Hepatocyte (in vitro differentiated cells): ENCODE data around the gene OSBPL2. TPM values are rescaled to one million over a fixed set of nuclear protein-coding genes. Genes with fewer than 3 reads are reported as not detected.

Experiments used
- DNase-seq: peaks from one replicate; pipeline ENCODE4 v3.0.0-alpha.2; 2016; ENCODE audit warnings: low spot score
- H2AFZ ChIP-seq: fragments of 200-600 bp; sonication (generic); 2 replicates; pipeline ENCODE4 v1.6.0; 2016; ENCODE audit warnings: antibody characterized with exemption, mild to moderate bottlenecking
- H3K27ac ChIP-seq: fragments of 200-600 bp; sonication (generic); 2 replicates; pipeline ENCODE4 v1.5.1; 2016; ENCODE audit warnings: mild to moderate bottlenecking
- H3K27me3 ChIP-seq: fragments of 200-600 bp; sonication (generic); 2 replicates; pipeline ENCODE4 v1.6.1; 2016
- H3K36me3 ChIP-seq: fragments of 200-600 bp; sonication (generic); replicated peaks from 2 replicates; pipeline ENCODE4 v1.5.1; 2016; ENCODE audit warnings: low read depth; ENCODE audit not compliant: insufficient read depth
- H3K4me1 ChIP-seq: fragments of 200-600 bp; sonication (generic); 2 replicates; pipeline ENCODE4 v1.5.1; 2016; ENCODE audit warnings: mild to moderate bottlenecking, moderate library complexity; ENCODE audit not compliant: insufficient read depth
- H3K4me2 ChIP-seq: fragments of 200-600 bp; sonication (generic); 2 replicates; pipeline ENCODE4 v1.6.0; 2016
- H3K4me3 ChIP-seq: fragments of 200-600 bp; sonication (generic); 2 replicates; pipeline ENCODE4 v1.5.1; 2016; ENCODE audit warnings: mild to moderate bottlenecking
- H3K79me2 ChIP-seq: fragments of 200-600 bp; sonication (generic); 2 replicates; pipeline ENCODE4 v1.6.0; 2017; ENCODE audit warnings: mild to moderate bottlenecking
- H3K9me2 ChIP-seq: fragments of 200-600 bp; sonication (generic); replicated peaks from 2 replicates; pipeline ENCODE4 v1.6.0; 2017; ENCODE audit warnings: mild to moderate bottlenecking; ENCODE audit not compliant: insufficient read depth
- H3K9me3 ChIP-seq: fragments of 200-600 bp; sonication (generic); 2 replicates; pipeline ENCODE4 v1.5.1; 2016; ENCODE audit warnings: low read depth, mild to moderate bottlenecking
- H4K20me1 ChIP-seq: fragments of 200-600 bp; sonication (generic); 2 replicates; pipeline ENCODE4 v1.6.0; 2016; ENCODE audit warnings: mild to moderate bottlenecking; ENCODE audit not compliant: insufficient read depth, poor library complexity, severe bottlenecking
- EZH2 ChIP-seq: fragments of 200-600 bp; sonication (generic); IDR thresholded peaks from 2 replicates; pipeline ENCODE4 v1.6.1; 2016; ENCODE audit warnings: antibody characterized with exemption, mild to moderate bottlenecking, borderline replicate concordance
- EZH2phosphoT487 ChIP-seq: fragments of 200-600 bp; sonication (generic); IDR thresholded peaks from one replicate; pipeline ENCODE4 v1.6.1; 2018; ENCODE audit warnings: antibody characterized with exemption, mild to moderate bottlenecking, low read depth, moderate library complexity; ENCODE audit not compliant: unreplicated experiment, severe bottlenecking
- WGBS: methylation state at CpG from one replicate; pipeline ENCODE4 v1.1.6; 2016; ENCODE audit warnings: low lambda C conversion rate; ENCODE audit errors: missing lambda C conversion rate; 5-methylcytosine and 5-hydroxymethylcytosine counted together
- polyA plus RNA-seq: library from polyadenylated mRNA; unstranded; fragments of >200 nt; fragmentation: Nextera tagmentation; extraction: Ambion mirVana; gene quantifications from 2 replicates; pipeline ENCODE4 v1.2.1, GENCODE V29; 2016
- total RNA-seq: library from RNA; depleted of rRNA; stranded (reverse); fragments of >200 nt; gene quantifications from 2 replicates; pipeline ENCODE4 v1.2.3, GENCODE V29; 2014
- TF ChIP-seq, protein P1 (sequence below): fragments of 200-600 bp; sonication (generic); IDR thresholded peaks from 2 replicates; pipeline ENCODE4 v1.5.1; 2016; ENCODE audit warnings: antibody characterized with exemption, mild to moderate bottlenecking; ENCODE audit not compliant: poor library complexity

Gene OSBPL2
- total and polyA plus RNA-seq, 2 experiments from 2014 or later = 40.5 to 45.9 TPM

GRCh38 chr20:62292108-62292507 lies 53.8 kb downstream of the OSBPL2 start:
- H3K9me3 ChIP-seq = no peaks in the 10 kb centered on the region
- TF ChIP-seq, protein P1, sequence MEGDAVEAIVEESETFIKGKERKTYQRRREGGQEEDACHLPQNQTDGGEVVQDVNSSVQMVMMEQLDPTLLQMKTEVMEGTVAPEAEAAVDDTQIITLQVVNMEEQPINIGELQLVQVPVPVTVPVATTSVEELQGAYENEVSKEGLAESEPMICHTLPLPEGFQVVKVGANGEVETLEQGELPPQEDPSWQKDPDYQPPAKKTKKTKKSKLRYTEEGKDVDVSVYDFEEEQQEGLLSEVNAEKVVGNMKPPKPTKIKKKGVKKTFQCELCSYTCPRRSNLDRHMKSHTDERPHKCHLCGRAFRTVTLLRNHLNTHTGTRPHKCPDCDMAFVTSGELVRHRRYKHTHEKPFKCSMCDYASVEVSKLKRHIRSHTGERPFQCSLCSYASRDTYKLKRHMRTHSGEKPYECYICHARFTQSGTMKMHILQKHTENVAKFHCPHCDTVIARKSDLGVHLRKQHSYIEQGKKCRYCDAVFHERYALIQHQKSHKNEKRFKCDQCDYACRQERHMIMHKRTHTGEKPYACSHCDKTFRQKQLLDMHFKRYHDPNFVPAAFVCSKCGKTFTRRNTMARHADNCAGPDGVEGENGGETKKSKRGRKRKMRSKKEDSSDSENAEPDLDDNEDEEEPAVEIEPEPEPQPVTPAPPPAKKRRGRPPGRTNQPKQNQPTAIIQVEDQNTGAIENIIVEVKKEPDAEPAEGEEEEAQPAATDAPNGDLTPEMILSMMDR = no peak
- TF ChIP-seq EZH2phosphoT487 (no peak), EZH2 (no peak)
- H3K4me3 ChIP-seq = no peak overlapping the region
- H3K27ac ChIP-seq = no peak overlapping the region
- no peaks in the 10 kb centered on the region for H3K27me3 ChIP-seq
- H3K4me2 ChIP-seq = no peak overlapping the region
- no peaks in the 10 kb centered on the region for H3K9me2 ChIP-seq
- H3K4me1 ChIP-seq = no peaks in the 10 kb centered on the region
- DNase-seq = no peak
- over 99% methylated on average over 11 of the region's 11 CpGs for WGBS
- no peak overlapping the region for H2AFZ ChIP-seq
- no peaks in the 10 kb centered on the region for H3K36me3 ChIP-seq
- no peaks in the 10 kb centered on the region for H4K20me1 ChIP-seq
- no peaks in the 10 kb centered on the region for H3K79me2 ChIP-seq

DNA sequence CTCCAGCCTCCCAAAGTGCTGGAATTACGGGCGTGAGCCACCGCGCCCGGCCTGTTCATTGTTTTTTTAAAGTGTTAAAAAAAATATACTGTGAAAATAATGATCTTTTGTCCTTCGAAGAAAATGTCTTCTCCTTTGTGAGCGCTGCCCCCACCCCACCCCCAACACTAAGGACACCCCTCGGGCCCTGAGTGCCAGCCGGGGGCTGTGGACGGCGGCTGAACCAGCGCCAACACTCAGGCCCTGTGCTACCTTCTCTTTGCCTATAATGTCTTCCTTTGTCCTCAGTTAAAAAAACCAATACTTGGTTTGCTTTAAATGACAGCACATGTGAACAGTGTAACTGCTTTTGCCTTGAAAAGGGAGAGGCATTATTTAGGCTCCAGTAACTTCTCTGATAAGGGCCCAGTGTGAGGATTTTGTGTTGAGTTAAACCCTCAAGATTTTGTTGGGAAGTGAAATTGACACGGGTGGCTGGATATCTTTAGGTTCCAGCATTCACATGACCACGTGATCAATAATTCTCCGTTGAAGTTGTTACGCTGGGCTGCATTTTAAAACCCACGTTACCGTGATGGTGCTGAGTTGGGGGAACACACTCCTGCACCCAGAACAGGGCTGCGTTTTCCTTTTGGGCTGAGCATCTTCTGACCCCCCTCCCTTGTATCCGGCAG lies 54.9 kb downstream of the OSBPL2 start:
- no peak for DNase-seq
- H4K20me1 ChIP-seq = no peaks in the 10 kb centered on the region
- TF ChIP-seq EZH2 = no peak
- TF ChIP-seq, protein P1 = no peak
- no peak for TF ChIP-seq EZH2phosphoT487
- no peak overlapping the region for H3K4me2 ChIP-seq
- no peaks in the 10 kb centered on the region for H3K9me3 ChIP-seq
- no peak overlapping the region for H2AFZ ChIP-seq
- H3K4me3 ChIP-seq = no peak overlapping the region
- no peaks in the 10 kb centered on the region for H3K79me2 ChIP-seq
- WGBS = 96% methylated on average over 20 of the region's 20 CpGs
- H3K4me1 ChIP-seq = no peaks in the 10 kb centered on the region
- no peak overlapping the region for H3K27ac ChIP-seq
- H3K36me3 ChIP-seq = no peaks in the 10 kb centered on the region
- no peaks in the 10 kb centered on the region for H3K27me3 ChIP-seq
- H3K9me2 ChIP-seq = no peaks in the 10 kb centered on the region

DNA sequence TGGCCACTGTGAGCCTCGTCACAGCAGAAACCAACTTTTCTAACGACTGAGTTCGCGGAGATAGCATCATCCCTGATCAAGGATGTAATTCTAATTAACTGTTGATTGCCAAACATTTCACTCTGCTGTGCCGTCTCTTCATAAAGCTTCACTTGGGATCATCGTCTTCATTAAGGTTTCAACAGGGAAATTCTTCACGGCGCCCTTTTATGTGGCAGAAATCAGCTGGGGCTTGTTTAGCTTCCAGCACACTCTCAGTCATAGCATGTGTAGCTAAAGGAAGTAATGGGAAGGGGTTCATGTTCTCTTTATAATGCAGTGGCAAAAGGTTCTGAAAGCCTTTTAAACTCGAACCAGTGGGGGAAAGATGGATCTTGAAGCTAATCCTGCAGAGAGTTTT lies 55.6 kb downstream of the OSBPL2 start:
- Histone ChIP-seq H3K4me1 (no peaks in the 10 kb centered on the region), H3K36me3 (no peaks in the 10 kb centered on the region)
- 90% methylated on average over 9 of the region's 9 CpGs for WGBS

More for the DNA sequence above, 55.6 kb downstream of the OSBPL2 start:
- no peak overlapping the region for H3K27ac ChIP-seq
- no peaks in the 10 kb centered on the region for H3K27me3 ChIP-seq
- no peaks in the 10 kb centered on the region for H3K9me2 ChIP-seq
- H3K9me3 ChIP-seq = no peaks in the 10 kb centered on the region
- no peak for TF ChIP-seq EZH2phosphoT487
- TF ChIP-seq, protein P1 = no peak
- no peak for TF ChIP-seq EZH2
- H3K4me2 ChIP-seq = no peak overlapping the region
- H4K20me1 ChIP-seq = no peaks in the 10 kb centered on the region
- H2AFZ ChIP-seq = no peak overlapping the region
- no peak overlapping the region for H3K4me3 ChIP-seq
- no peak for DNase-seq
- H3K79me2 ChIP-seq = no peaks in the 10 kb centered on the region
